Measurements from ENCODE around the gene SLC15A3. TPM values are rescaled to one million over a fixed set of nuclear protein-coding genes. Genes with fewer than 3 reads are reported as not detected.

SLC15A3 gene
- total and polyA plus RNA-seq, 2 donors from 2014 or later = 26.6 to 27.0 TPM

DNA sequence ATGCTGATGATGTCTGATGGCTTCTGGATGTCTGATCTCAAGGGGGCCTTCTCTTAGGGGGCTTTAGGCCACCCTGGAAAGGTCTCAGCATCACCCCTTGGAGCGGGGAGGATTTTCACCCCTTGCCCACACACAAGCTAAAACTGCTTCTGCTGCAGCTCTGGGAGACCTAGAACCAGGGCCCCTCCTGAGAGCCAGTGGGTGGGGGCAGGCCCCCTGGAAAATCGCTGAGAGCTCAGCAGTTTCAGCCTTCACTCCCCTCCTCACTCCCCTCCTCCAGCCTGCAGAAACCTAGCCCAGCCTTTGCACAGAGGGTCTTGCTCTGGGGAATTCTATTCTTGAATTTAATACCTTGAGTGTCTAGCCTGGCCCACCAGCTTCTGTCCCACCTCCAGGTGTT is 36.7 kb upstream of the SLC15A3 start:
- FAIRE-seq (no peak), DNase-seq (no peak)
- no peaks in the 10 kb centered on the region for H3K36me3 ChIP-seq (ENCODE audit: control insufficient read depth in 2 of 3, insufficient read depth in 3 of 3, low read length in 3 of 3)
- no peak overlapping the region for H3K4me3 ChIP-seq (ENCODE audit: low read length in 3 of 3)
- H3K27me3 ChIP-seq (ENCODE audit: control insufficient read depth, insufficient read depth, low read length) = no peaks in the 10 kb centered on the region
- H3K9me3 ChIP-seq (ENCODE audit: control insufficient read depth in 2 of 3, insufficient read depth in 1 of 3, low read length in 3 of 3) = no peaks in the 10 kb centered on the region
- no peak overlapping the region for H3K27ac ChIP-seq (ENCODE audit: low read depth in 2 of 2, low read length in 2 of 2)
- H3K4me1 ChIP-seq (ENCODE audit: control insufficient read depth in 2 of 3, insufficient read depth in 2 of 3, low read depth in 1 of 3, low read length in 3 of 3) = no peaks in the 10 kb centered on the region
- TF ChIP-seq, protein P1, sequence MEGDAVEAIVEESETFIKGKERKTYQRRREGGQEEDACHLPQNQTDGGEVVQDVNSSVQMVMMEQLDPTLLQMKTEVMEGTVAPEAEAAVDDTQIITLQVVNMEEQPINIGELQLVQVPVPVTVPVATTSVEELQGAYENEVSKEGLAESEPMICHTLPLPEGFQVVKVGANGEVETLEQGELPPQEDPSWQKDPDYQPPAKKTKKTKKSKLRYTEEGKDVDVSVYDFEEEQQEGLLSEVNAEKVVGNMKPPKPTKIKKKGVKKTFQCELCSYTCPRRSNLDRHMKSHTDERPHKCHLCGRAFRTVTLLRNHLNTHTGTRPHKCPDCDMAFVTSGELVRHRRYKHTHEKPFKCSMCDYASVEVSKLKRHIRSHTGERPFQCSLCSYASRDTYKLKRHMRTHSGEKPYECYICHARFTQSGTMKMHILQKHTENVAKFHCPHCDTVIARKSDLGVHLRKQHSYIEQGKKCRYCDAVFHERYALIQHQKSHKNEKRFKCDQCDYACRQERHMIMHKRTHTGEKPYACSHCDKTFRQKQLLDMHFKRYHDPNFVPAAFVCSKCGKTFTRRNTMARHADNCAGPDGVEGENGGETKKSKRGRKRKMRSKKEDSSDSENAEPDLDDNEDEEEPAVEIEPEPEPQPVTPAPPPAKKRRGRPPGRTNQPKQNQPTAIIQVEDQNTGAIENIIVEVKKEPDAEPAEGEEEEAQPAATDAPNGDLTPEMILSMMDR (IDR thresholded peaks at IDR 0.05; ENCODE audit: borderline replicate concordance, extremely low read depth, insufficient read depth) = no peak
- intact Hi-C loops (cut with DNase I) = no loop called here
- H3K9ac ChIP-seq (ENCODE audit: low read length in 3 of 3) = no peak overlapping the region

DNA sequence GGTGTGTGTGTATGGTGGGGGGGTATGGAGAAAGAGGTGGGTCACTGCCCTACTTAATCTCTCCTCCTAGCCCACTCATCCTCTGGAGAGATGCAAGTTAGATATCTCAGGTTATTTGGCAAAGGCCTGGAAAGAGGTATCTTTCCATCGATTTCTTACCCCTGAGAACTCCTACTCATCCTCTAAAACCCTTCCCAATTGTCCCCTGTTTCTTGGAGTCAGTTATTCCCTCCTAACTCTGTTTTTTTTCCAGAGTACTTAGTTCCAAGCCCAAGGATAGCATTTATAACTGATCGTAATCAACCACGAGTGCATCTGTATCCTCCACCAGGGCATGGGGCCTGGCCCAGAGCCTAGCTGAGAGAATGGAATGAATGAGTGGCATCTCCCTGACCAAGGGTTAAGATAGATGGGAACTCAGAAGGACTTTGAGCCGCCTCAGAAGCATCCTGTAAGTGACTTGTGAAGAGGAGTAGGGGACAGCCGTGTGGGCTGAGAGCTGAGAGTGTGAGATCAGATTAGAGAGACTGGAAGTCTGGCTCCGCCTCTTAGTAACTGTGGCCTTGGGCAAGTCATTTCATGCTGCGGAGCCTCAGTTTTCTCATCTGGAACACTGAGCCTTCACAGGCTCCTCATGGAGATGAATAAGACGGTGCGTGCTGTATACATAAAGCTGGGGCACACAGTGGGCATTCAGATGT is 35.8 kb upstream of the SLC15A3 start:
- TF ChIP-seq, protein P1 (IDR thresholded peaks at IDR 0.05; ENCODE audit: borderline replicate concordance, extremely low read depth, insufficient read depth) = no peak
- Histone ChIP-seq H3K4me1 (ENCODE audit: control insufficient read depth in 2 of 3, insufficient read depth in 2 of 3, low read depth in 1 of 3, low read length in 3 of 3) (no peaks in the 10 kb centered on the region), H3K27ac (ENCODE audit: low read depth in 2 of 2, low read length in 2 of 2) (no peak overlapping the region), H3K9ac (ENCODE audit: low read length in 3 of 3) (no peak overlapping the region), H3K9me3 (ENCODE audit: control insufficient read depth in 2 of 3, insufficient read depth in 1 of 3, low read length in 3 of 3) (no peaks in the 10 kb centered on the region), H3K27me3 (ENCODE audit: control insufficient read depth, insufficient read depth, low read length) (no peaks in the 10 kb centered on the region), H3K36me3 (ENCODE audit: control insufficient read depth in 2 of 3, insufficient read depth in 3 of 3, low read length in 3 of 3) (no peaks in the 10 kb centered on the region), H3K4me3 (ENCODE audit: low read length in 3 of 3) (no peak overlapping the region)
- FAIRE-seq (no peak), DNase-seq (no peak)
- intact Hi-C loops (cut with DNase I) = no loop called here

DNA sequence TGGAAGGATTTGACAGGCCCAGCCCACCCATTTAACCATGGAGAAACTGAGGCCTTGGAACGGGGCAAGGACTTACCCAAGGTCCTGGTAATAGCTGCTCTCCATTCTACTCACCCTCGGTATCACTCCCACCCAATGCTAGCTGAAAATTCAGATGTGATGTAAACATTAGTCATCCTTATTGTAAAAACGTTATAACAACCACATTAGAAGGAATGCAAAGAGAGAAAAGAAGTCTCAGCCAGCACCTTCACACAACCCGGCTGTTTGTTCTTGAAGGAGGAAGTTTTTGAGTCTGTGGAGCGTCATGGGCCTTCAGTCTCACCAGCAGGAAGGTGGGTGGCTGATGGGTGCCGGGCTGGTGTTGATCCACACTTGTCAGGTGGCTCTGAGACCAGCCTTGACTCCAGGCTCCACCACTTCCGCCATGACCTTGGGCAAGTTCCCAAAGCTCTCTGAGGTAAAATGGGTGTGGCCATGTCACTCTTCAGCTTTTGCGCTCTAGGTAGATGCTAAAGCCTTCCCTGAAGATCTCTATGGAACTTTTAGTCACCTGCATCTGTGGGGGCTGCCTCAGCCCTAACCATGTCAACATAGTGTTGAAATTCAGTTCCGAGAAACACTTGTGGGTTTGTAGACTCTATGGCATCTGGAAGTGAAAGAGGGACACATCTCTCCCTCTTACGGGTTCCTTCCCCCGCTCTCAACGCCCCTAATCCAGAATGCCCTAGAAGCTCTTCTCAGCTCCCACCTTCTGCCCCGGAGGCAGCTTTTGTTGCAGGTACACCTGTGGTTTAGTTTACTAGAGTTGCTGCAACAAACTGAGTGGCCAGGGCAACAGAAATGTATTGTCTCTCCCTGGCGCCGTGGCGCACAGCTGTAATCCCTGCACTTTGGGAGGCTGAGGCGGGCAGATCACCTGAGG is 34.3 kb upstream of the SLC15A3 start:
- intact Hi-C loops (cut with DNase I) = no loop called here
- TF ChIP-seq, protein P1 (IDR thresholded peaks at IDR 0.05; ENCODE audit: borderline replicate concordance, extremely low read depth, insufficient read depth) = no peak
- FAIRE-seq (no peak), DNase-seq (no peak)
- Histone ChIP-seq H3K27me3 (ENCODE audit: control insufficient read depth, insufficient read depth, low read length) (no peaks in the 10 kb centered on the region), H3K9ac (ENCODE audit: low read length in 3 of 3) (no peak overlapping the region), H3K36me3 (ENCODE audit: control insufficient read depth in 2 of 3, insufficient read depth in 3 of 3, low read length in 3 of 3) (no peaks in the 10 kb centered on the region), H3K27ac (ENCODE audit: low read depth in 2 of 2, low read length in 2 of 2) (no peak overlapping the region), H3K4me3 (ENCODE audit: low read length in 3 of 3) (no peak overlapping the region), H3K9me3 (ENCODE audit: control insufficient read depth in 2 of 3, insufficient read depth in 1 of 3, low read length in 3 of 3) (no peaks in the 10 kb centered on the region), H3K4me1 (ENCODE audit: control insufficient read depth in 2 of 3, insufficient read depth in 2 of 3, low read depth in 1 of 3, low read length in 3 of 3) (no peaks in the 10 kb centered on the region)

Data from kidney (tissue), 14 donors.